ENCODE data around the gene ATP6V0C.

GRCh38 chr16:2495041-2495440 lies 18.7 kb upstream of the ATP6V0C start:
- TF ChIP-seq CTCF (IDR thresholded peaks at IDR 0.05 in 4 of 5, conservative IDR thresholded peaks at IDR 0.05 in 1 of 5) (no peak), POLR2A (IDR thresholded peaks at IDR 0.05) (no peak)

All from gastrocnemius medialis (tissue), 4 donors.